Jurkat, Clone E6-1 (cell line): ENCODE measurements around the gene ST6GALNAC3.

Experiments used
- DNase-seq: peaks from one replicate; pipeline ENCODE4 v3.0.0-alpha.2; 2011; ENCODE audit warnings: low read depth, low spot score
- H3K4me3 ChIP-seq: 2 replicates; pipeline ENCODE4 v1.5.1; 2011; ENCODE audit warnings: mild to moderate bottlenecking, low read length, control low read depth, moderate library complexity

The ST6GALNAC3 gene

DNA sequence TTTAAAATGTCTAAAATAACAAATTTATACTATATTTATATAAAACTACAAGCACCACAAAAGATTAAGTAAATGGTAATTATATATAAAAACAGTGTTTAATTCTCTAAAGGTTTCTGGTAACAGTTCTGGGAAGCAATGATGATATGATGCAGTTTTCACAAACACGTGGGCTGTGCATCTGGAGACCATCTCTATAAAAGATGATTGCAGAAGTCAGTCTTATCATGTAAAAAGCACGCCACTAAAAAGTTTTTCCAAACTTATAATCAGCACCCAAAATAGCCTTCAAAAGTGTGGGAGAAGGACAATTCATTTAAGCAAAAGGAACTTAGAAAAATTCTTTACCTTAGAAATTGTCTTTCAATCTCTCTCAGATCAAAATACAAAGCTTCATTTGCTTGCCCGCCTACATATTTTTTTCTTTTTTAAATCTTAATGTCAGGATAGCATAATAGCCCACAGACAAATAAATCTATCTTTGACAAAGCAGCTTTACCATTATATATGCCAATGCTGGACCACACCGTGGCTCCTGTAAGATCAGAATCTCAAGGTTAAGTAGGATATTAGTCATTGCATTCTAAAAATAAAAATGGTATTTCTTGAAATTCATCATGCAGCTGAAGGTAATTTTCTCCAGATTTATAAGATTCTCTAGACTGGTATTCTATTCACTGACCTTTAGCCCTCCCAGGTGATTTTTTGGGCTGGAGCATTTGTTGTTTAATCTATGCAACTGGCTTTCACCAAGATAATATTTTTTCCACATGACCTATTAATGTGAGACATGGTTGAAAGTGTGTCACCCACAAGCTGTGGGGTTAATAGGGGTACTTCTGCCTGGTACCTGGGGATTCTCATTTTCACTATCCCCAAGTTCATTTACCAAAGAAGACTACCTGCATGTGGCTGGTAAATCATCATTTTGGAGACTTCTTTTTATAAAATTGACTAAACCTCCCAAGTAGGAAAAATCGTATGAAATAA, 603.2 kb downstream of the ST6GALNAC3 start:
- DNase-seq, result no peak
- no peak overlapping the region for H3K4me3 ChIP-seq

DNA sequence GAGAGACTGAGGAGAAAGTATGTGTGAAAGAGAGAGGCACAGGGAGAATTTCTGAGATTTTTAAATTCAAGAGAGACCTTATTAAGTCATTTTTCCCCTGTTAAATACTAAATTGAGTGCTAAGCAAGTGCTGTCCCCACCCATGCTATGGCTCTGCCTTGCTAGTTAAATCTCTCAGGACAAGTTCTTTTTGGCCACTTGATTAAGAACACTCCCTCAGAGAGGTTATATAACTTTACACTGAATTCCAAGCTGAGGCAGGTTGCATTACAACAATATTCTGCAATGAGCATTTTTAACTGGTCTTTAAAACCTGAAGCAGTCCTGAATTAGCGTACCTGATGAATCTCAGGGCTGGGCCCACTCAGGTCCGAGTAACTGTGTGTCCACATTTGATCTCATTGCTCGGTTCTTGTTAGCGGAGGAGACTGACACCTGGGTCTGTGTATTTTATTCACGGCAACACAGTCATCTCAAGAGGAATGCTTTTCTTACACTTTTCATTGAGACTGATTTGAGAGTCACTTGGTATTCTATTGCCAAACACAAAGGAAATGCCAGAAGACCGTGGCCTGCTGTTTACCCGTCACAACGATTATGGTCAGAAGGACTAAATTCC, 605.1 kb downstream of the ST6GALNAC3 start:
- H3K4me3 ChIP-seq, result no peak overlapping the region
- DNase-seq, result no peak

DNA sequence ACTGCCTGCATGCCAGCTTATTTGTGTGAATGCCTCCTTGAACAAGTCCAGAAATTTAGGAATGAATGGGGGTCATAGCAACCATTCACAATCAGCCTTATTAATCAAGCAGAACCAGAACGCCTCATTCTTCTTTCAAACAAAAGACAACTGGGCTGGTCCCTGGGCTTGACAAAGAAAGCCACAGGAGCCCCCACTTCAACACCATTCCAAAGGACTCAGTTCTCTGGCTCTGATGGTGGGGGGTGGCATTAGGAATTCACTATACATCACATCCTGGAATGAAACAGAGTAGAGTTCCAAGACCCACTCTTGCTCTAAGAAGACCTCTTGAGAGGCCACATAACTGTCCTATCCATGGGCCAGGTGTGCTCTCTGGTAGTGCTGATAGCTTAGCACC, 606.1 kb downstream of the ST6GALNAC3 start:
- no peak for DNase-seq
- H3K4me3 ChIP-seq, result no peak overlapping the region

DNA sequence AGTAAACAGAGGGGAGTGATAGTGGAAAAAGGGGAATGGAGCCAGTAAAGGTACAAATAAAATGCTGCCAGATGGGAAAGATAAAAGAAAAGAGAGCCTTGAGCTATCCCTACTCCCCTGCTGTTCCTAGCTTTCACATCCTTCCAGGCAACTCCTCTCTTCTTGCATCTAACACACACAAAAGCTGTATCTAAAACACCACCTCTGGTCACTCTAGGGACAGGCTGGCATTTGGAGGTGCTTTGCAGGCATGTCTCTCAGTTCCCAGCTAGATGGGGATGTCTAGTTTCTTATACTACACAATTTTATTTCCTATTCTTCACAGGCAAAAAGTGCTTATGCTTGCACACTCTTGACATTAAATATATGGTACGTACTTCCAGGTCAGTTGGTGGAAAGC, 607.6 kb downstream of the ST6GALNAC3 start:
- no peak for DNase-seq
- H3K4me3 ChIP-seq, result no peak overlapping the region
